Measurements from ENCODE around the gene ZBBX. TPM values are rescaled to one million over a fixed set of nuclear protein-coding genes. Genes with fewer than 3 reads are reported as not detected.

The ZBBX gene
- total RNA-seq, 2 experiments from 2014 or later = not detected

GRCh38 chr3:167198949-167199600, 181.0 kb downstream of the ZBBX start:
- intact Hi-C loops (cut with micrococcal nuclease) = no loop called here
- no peak overlapping the region for H3K4me3 Mint-ChIP-seq

More at GRCh38 chr3:167198949-167199600, 181.0 kb downstream of the ZBBX start:
- Mint-ChIP-seq H3K27me3 (no peaks in the 10 kb centered on the region), H3K4me1 (ENCODE audit: low read depth) (no peaks in the 10 kb centered on the region), H3K36me3 (no peaks in the 10 kb centered on the region), H3K27ac (no peak overlapping the region), H3K9me3 (peaks cover 2% of the 10 kb centered on the region)
- POLR2A ChIA-PET = no interaction called here
- no peak for DNase-seq
- CTCF ChIA-PET = no interaction called here

Other genes starting within 250 kb of the ZBBX start
- gene SERPINI2, start 93.7 kb upstream of the ZBBX start, total RNA-seq = not detected

Measured in activated CD4-positive, alpha-beta memory T cell treated with anti-CD3 and anti-CD28 coated beads for 36 hours (primary cell).